Ishikawa (cell line): ENCODE measurements around the gene LRRC4.

Experiments
- CEBPB ChIP-seq: IDR thresholded peaks from 2 replicates; pipeline ENCODE4 v1.6.1; 2012
- CREB1 ChIP-seq: IDR thresholded peaks from 2 replicates; pipeline ENCODE4 v1.6.1; 2012; ENCODE audit warnings: low read depth
- EGR1 ChIP-seq: IDR thresholded peaks from 2 replicates; pipeline ENCODE4 v1.6.1; 2012
- EP300 ChIP-seq: IDR thresholded peaks from 2 replicates; pipeline ENCODE4 v1.6.1; 2012; ENCODE audit warnings: borderline replicate concordance
- FOXM1 ChIP-seq: IDR thresholded peaks from 2 replicates; pipeline ENCODE4 v1.6.1; 2012; ENCODE audit warnings: low read depth, borderline replicate concordance
- NFIC ChIP-seq: IDR thresholded peaks from 2 replicates; pipeline ENCODE4 v1.6.1; 2012
- RAD21 ChIP-seq: IDR thresholded peaks from 2 replicates; pipeline ENCODE4 v1.6.1; 2012; ENCODE audit warnings: low read depth
- TAF1 ChIP-seq: IDR thresholded peaks from 2 replicates; pipeline ENCODE4 v1.6.1; 2012; ENCODE audit warnings: low read depth, mild to moderate bottlenecking
- TCF12 ChIP-seq: IDR thresholded peaks from 2 replicates; pipeline ENCODE4 v1.6.1; 2012; ENCODE audit warnings: low read depth
- TEAD4 ChIP-seq: IDR thresholded peaks from 2 replicates; pipeline ENCODE4 v1.6.1; 2012
- USF1 ChIP-seq: IDR thresholded peaks from 2 replicates; pipeline ENCODE4 v1.6.1; 2012
- YY1 ChIP-seq: IDR thresholded peaks from 2 replicates; pipeline ENCODE4 v1.6.1; 2012; ENCODE audit warnings: low read depth
- ZBTB7A ChIP-seq: IDR thresholded peaks from 2 replicates; pipeline ENCODE4 v1.6.1; 2012; ENCODE audit warnings: low read depth
- TF ChIP-seq, protein P1 (sequence below): IDR thresholded peaks from 2 replicates; pipeline ENCODE4 v1.6.1; 2012; ENCODE audit warnings: low read depth, mild to moderate bottlenecking
- TF ChIP-seq, protein P2 (sequence below): IDR thresholded peaks from 2 replicates; pipeline ENCODE4 v1.6.1; 2012

LRRC4 gene

GRCh38 chr7:127997226-127997922 lies 33.9 kb downstream of the LRRC4 start:
- TF ChIP-seq TEAD4 = peak; percentile 61
- TF ChIP-seq EP300 = no peak

GRCh38 chr7:127996253-127997071 lies 34.8 kb downstream of the LRRC4 start:
- TF ChIP-seq TAF1 (no peak), YY1 (no peak), NFIC (no peak), USF1 (no peak), CEBPB (no peak), TCF12 (no peak), FOXM1 (no peak), RAD21 (no peak), ZBTB7A (no peak), EGR1 (no peak), TEAD4 (no peak), CREB1 (no peak)
- TF ChIP-seq, protein P1, sequence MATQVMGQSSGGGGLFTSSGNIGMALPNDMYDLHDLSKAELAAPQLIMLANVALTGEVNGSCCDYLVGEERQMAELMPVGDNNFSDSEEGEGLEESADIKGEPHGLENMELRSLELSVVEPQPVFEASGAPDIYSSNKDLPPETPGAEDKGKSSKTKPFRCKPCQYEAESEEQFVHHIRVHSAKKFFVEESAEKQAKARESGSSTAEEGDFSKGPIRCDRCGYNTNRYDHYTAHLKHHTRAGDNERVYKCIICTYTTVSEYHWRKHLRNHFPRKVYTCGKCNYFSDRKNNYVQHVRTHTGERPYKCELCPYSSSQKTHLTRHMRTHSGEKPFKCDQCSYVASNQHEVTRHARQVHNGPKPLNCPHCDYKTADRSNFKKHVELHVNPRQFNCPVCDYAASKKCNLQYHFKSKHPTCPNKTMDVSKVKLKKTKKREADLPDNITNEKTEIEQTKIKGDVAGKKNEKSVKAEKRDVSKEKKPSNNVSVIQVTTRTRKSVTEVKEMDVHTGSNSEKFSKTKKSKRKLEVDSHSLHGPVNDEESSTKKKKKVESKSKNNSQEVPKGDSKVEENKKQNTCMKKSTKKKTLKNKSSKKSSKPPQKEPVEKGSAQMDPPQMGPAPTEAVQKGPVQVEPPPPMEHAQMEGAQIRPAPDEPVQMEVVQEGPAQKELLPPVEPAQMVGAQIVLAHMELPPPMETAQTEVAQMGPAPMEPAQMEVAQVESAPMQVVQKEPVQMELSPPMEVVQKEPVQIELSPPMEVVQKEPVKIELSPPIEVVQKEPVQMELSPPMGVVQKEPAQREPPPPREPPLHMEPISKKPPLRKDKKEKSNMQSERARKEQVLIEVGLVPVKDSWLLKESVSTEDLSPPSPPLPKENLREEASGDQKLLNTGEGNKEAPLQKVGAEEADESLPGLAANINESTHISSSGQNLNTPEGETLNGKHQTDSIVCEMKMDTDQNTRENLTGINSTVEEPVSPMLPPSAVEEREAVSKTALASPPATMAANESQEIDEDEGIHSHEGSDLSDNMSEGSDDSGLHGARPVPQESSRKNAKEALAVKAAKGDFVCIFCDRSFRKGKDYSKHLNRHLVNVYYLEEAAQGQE = no peak

DNA sequence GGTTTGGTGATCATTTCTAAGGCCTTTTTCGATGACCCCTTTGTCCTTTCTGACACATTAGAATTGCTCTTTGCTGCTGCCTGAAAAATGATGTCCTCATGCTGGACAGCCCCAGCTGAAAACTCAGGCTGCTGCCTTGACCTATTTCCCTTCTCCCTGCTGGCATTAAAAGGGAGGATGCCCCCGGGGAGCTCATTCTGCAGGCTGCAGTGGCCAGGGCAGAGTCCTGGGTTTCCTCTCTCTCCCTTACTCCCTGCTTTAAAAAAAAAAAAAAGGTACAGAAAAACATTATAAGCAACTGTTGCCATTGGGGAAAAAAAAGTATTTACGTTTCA lies 35.4 kb downstream of the LRRC4 start:
- TF ChIP-seq FOXM1 = no peak
- TF ChIP-seq ZBTB7A = no peak
- no peak for TF ChIP-seq TCF12
- TF ChIP-seq, protein P1 = no peak
- no peak for TF ChIP-seq EGR1
- TF ChIP-seq CEBPB = no peak
- TF ChIP-seq EP300 = no peak
- TF ChIP-seq YY1 = no peak
- no peak for TF ChIP-seq TEAD4
- TF ChIP-seq USF1 = no peak
- TF ChIP-seq, protein P2, sequence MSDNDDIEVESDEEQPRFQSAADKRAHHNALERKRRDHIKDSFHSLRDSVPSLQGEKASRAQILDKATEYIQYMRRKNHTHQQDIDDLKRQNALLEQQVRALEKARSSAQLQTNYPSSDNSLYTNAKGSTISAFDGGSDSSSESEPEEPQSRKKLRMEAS = no peak
- TF ChIP-seq TAF1 = no peak
- no peak for TF ChIP-seq RAD21
- TF ChIP-seq NFIC = no peak
- TF ChIP-seq CREB1 = no peak

DNA sequence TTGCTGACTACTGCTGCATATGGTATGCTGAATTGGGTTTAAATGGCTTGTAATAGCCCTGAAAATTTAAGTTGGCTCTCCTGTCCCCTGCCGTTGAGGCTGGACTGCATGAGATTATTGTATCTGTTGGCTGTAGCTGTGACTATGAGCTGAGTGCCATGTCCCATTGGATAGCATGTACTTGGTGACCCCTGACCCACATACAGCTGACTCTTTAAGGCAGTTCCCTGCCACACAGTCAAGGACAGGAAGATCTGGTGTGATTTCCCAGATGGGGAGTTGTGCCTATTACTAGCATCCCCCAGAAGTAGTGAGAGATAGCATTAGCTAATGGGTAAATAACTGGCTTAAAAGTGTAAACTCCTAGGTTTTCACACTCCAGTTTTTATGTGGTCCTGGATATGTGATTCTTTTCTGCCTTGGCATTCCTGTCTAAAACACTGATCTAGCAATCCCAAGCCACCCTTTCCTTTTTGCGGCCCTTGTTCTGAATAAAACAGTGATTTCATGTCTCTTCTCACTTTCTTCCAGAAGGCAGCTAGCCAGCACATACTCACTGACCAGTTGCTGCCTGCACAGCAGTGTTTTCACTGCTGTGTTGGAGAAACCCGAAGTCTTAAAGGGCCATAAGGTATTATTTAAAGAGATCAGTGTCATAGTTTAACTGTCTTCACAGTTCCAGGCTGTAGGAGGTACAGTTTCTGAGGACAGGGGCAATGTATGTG lies 35.9 kb downstream of the LRRC4 start:
- TF ChIP-seq EGR1 = no peak

DNA sequence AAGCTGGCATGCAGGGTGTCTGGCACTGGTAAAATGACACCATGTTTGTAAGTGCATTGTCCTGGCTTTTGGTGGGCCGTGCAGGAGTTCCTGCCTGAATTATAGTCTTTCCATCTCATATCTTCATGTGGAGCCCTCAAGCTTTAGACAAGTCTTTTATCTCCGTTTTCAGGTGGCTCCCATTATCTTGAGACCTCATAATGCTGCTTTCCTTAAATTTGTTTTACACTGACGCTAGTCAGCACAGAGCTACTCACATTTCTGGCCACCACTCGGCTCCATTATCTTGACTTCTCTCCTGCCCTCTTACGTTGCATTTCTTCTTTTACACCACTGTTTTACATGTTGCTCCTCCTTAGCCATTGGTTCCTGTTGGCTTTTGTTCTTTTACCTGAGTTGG lies 37.2 kb downstream of the LRRC4 start:
- no peak for TF ChIP-seq YY1
- TF ChIP-seq, protein P1 = no peak
- no peak for TF ChIP-seq FOXM1
- TF ChIP-seq, protein P2 = no peak
- no peak for TF ChIP-seq TAF1
- TF ChIP-seq USF1 = no peak
- TF ChIP-seq TCF12 = no peak
- no peak for TF ChIP-seq CREB1
- no peak for TF ChIP-seq NFIC
- no peak for TF ChIP-seq TEAD4
- TF ChIP-seq RAD21 = no peak
